Adrenal gland (tissue), 5 donors: ENCODE measurements around the gene FAM200C.

Experiments used
- CTCF ChIP-seq, 6 experiments: fragments of 450-650 bp in 4 of 6; fragments of 200-600 bp in 2 of 6; sonication (generic) in 1 of 6; IDR thresholded peaks; 1 replicate in 5 of 6; 2 replicates in 1 of 6; pipeline versions ENCODE4 v1.5.1 to v1.8.0; 2016 to 2021; ENCODE audit warnings: antibody characterized with exemption in 6 of 6, mild to moderate bottlenecking in 2 of 6, moderate library complexity in 1 of 6
- POLR2A ChIP-seq, 2 donors: fragments of 450-650 bp; IDR thresholded peaks; one replicate each; pipeline ENCODE4 v1.6.1; 2017; ENCODE audit warnings: antibody characterized with exemption in 2 of 2, mild to moderate bottlenecking in 2 of 2, moderate library complexity in 1 of 2
- donor health status: DM: no; HTN: no; CAD: no.

GRCh38 chr5:160349935-160350303 is 49.9 kb downstream of the FAM200C start:
- TF ChIP-seq CTCF (IDR thresholded peaks at IDR 0.05) (no peak), POLR2A (IDR thresholded peaks at IDR 0.05) (no peak)
